Spleen (tissue), 7 donors: ENCODE data around the gene SLCO2A1.

Source experiments
- POLR2A ChIP-seq, 3 donors: fragments of 450-650 bp; IDR thresholded peaks; one replicate each; pipeline ENCODE4 v1.5.1; 2017; ENCODE audit warnings: antibody characterized with exemption in 3 of 3, mild to moderate bottlenecking in 1 of 3
- POLR2AphosphoS5 ChIP-seq, 3 donors: sonication (generic); formaldehyde crosslinking; IDR thresholded peaks; one replicate each; pipeline ENCODE4 v1.5.1; 2017; ENCODE audit warnings: antibody characterized with exemption in 3 of 3
- TF ChIP-seq, protein P1 (sequence below), 11 experiments: fragments of 200-600 bp in 7 of 11; fragments of 450-650 bp in 4 of 11; sonication (generic) in 4 of 11; IDR thresholded peaks in 8 of 11; conservative IDR thresholded peaks in 3 of 11; 1 replicate in 7 of 11; 2 replicates in 4 of 11; pipeline versions ENCODE4 v1.4.0 to v1.8.0; 2016 to 2021; ENCODE audit warnings: antibody characterized with exemption in 11 of 11, inconsistent platforms in 4 of 11, mild to moderate bottlenecking in 1 of 11
- donor health status: DM: no; HTN: no; CAD: no; lungs with moderate emphysema.
- donor health status: DM: no; HTN: no; CAD: no.
- donor health status: DM: no; HTN: no; CAD: no.

- TF ChIP-seq, protein P1, sequence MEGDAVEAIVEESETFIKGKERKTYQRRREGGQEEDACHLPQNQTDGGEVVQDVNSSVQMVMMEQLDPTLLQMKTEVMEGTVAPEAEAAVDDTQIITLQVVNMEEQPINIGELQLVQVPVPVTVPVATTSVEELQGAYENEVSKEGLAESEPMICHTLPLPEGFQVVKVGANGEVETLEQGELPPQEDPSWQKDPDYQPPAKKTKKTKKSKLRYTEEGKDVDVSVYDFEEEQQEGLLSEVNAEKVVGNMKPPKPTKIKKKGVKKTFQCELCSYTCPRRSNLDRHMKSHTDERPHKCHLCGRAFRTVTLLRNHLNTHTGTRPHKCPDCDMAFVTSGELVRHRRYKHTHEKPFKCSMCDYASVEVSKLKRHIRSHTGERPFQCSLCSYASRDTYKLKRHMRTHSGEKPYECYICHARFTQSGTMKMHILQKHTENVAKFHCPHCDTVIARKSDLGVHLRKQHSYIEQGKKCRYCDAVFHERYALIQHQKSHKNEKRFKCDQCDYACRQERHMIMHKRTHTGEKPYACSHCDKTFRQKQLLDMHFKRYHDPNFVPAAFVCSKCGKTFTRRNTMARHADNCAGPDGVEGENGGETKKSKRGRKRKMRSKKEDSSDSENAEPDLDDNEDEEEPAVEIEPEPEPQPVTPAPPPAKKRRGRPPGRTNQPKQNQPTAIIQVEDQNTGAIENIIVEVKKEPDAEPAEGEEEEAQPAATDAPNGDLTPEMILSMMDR (IDR thresholded peaks at IDR 0.05 in 8 of 11, conservative IDR thresholded peaks at IDR 0.05 in 3 of 11): no peak
- TF ChIP-seq POLR2AphosphoS5 (IDR thresholded peaks at IDR 0.05) (no peak), POLR2A (IDR thresholded peaks at IDR 0.05) (no peak)
These were observed 938 bp upstream of the SLCO2A1 start for GRCh38 chr3:134030379-134031347.
